ENCODE results near the gene PCBP3.
"Not testable (repeated sequence)": the region's sequence is repeated elsewhere in the genome, so short reads cannot be mapped to it uniquely, and the experiment has no call there.

GRCh38 chr21:45710306-45710705, 66.8 kb downstream of the PCBP3 start:
- TF ChIP-seq CTCF, POLR2A (IDR thresholded peaks at IDR 0.05): not testable (repeated sequence)
